GM23338 (cell line): Measurements from ENCODE around the gene A2ML1.

Experiments used
- CREB1 ChIP-seq: fragments of 250-450 bp; sonication (Bioruptor Pico); IDR thresholded peaks from 2 replicates; pipeline ENCODE4 v1.5.0; 2020; ENCODE audit warnings: low read depth, mild to moderate bottlenecking, moderate library complexity
- CTCF ChIP-seq, 2 experiments: fragments of 200-600 bp in 1 of 2; sonication (generic) in 1 of 2; conservative IDR thresholded peaks; 2 replicates each; pipeline versions ENCODE4 v1.5.1 to v1.6.1; 2016 to 2017; ENCODE audit warnings: antibody characterized with exemption in 2 of 2, low read depth in 2 of 2, mild to moderate bottlenecking in 2 of 2, moderate library complexity in 1 of 2
- ETS1 ChIP-seq: IDR thresholded peaks from 2 replicates; pipeline ENCODE4 v1.6.1; 2016; ENCODE audit warnings: antibody characterized with exemption
- EZH2 ChIP-seq: fragments of 200-600 bp; sonication (generic); IDR thresholded peaks from one replicate; pipeline ENCODE4 v1.8.0; 2017; ENCODE audit warnings: antibody characterized with exemption, mild to moderate bottlenecking, low read depth; ENCODE audit not compliant: unreplicated experiment
- EZH2phosphoT487 ChIP-seq: fragments of 200-600 bp; sonication (generic); IDR thresholded peaks from one replicate; pipeline ENCODE4 v1.8.1; 2018; ENCODE audit warnings: antibody characterized with exemption; ENCODE audit not compliant: unreplicated experiment
- JUNB ChIP-seq: IDR thresholded peaks from one replicate; pipeline ENCODE4 v1.6.1; 2016; ENCODE audit warnings: antibody characterized with exemption; ENCODE audit not compliant: unreplicated experiment
- NANOG ChIP-seq: IDR thresholded peaks from 2 replicates; pipeline ENCODE4 v1.6.1; 2016; ENCODE audit warnings: antibody characterized with exemption, borderline replicate concordance
- POLR2AphosphoS5 ChIP-seq: IDR thresholded peaks from 2 replicates; pipeline ENCODE4 v1.6.1; 2016; ENCODE audit warnings: antibody characterized with exemption, low read depth
- REST ChIP-seq: IDR thresholded peaks from one replicate; pipeline ENCODE4 v1.6.1; 2018; ENCODE audit warnings: antibody characterized with exemption; ENCODE audit not compliant: unreplicated experiment
- STAT1 ChIP-seq: IDR thresholded peaks from one replicate; pipeline ENCODE4 v1.6.1; 2016; ENCODE audit warnings: antibody characterized with exemption; ENCODE audit not compliant: unreplicated experiment
- ZNF114 ChIP-seq: fragments of 250-450 bp; sonication (Bioruptor Pico); IDR thresholded peaks from 2 replicates; pipeline ENCODE4 v1.5.0; 2020; ENCODE audit warnings: mild to moderate bottlenecking, moderate library complexity
- ZNF331 ChIP-seq: fragments of 250-450 bp; sonication (Bioruptor Pico); IDR thresholded peaks from 2 replicates; pipeline ENCODE4 v1.5.0; 2020; ENCODE audit warnings: low read depth, mild to moderate bottlenecking, moderate library complexity
- ZNF462 ChIP-seq: fragments of 250-450 bp; sonication (Bioruptor Pico); IDR thresholded peaks from 2 replicates; pipeline ENCODE4 v1.5.0; 2020; ENCODE audit warnings: mild to moderate bottlenecking, moderate library complexity

GRCh38 chr12:8922544-8922943 is 100.1 kb downstream of the A2ML1 start:
- peak; percentile 21 to 38; a peak in 2 of 4 replicates for TF ChIP-seq CTCF (conservative IDR thresholded peaks at IDR 0.05; ENCODE audit: low read depth in 2 of 2)
- no peak for TF ChIP-seq POLR2AphosphoS5
- TF ChIP-seq EZH2phosphoT487, result no peak
- TF ChIP-seq EZH2, result no peak
- no peak for TF ChIP-seq REST
- TF ChIP-seq CREB1 (CRISPR knock-in tag), result no peak
- TF ChIP-seq ZNF114, result no peak
- no peak for TF ChIP-seq JUNB
- TF ChIP-seq STAT1, result no peak
- TF ChIP-seq ETS1, result no peak
- no peak for TF ChIP-seq NANOG
- no peak for TF ChIP-seq ZNF331
- no peak for TF ChIP-seq ZNF462 (CRISPR knock-in tag)
